Skin of body (tissue), 2 donors: ENCODE measurements around the gene PHOX2B. TPM values are rescaled to one million over a fixed set of nuclear protein-coding genes. Genes with fewer than 3 reads are reported as not detected.

Experiments
- DNase-seq: peaks from one replicate; lab custom pipeline; 2025; lab: John Stamatoyannopoulos, UW
- total RNA-seq: library from RNA; depleted of rRNA; stranded (reverse); fragments of >200 nt; gene quantifications from one replicate; pipeline ENCODE4 v1.2.3, GENCODE V29; 2014

PHOX2B gene
- not detected for total RNA-seq

GRCh38 chr4:41748571-41749475 lies at the start of gene PHOX2B:
TSS of gene PHOX2B (minus strand) at chr4:41748725. CDS start at chr4:41748610, 115 bp downstream.
- no peak for DNase-seq

GRCh38 chr4:41797260-41797659 lies 48.7 kb upstream of the PHOX2B start:
- DNase-seq: no peak

GRCh38 chr4:41796545-41797210 lies 48.2 kb upstream of the PHOX2B start:
- no peak for DNase-seq

GRCh38 chr4:41795796-41796385 lies 47.4 kb upstream of the PHOX2B start:
- DNase-seq: no peak

GRCh38 chr4:41792166-41792565 lies 43.6 kb upstream of the PHOX2B start:
- DNase-seq: no peak

- DNase-seq: no peak
These were observed 43.0 kb upstream of the PHOX2B start for GRCh38 chr4:41791557-41791956.

- DNase-seq: no peak
These were observed 39.4 kb upstream of the PHOX2B start for GRCh38 chr4:41787931-41788330.

GRCh38 chr4:41785665-41786064 lies 37.1 kb upstream of the PHOX2B start:
- no peak for DNase-seq

GRCh38 chr4:41784191-41784979 lies 35.9 kb upstream of the PHOX2B start:
- DNase-seq: no peak

- no peak for DNase-seq
These were observed 27.9 kb upstream of the PHOX2B start for GRCh38 chr4:41776466-41776865.

- DNase-seq: no peak
These were observed 15.2 kb upstream of the PHOX2B start for GRCh38 chr4:41763729-41764128.

GRCh38 chr4:41758884-41759283 lies 10.4 kb upstream of the PHOX2B start:
- DNase-seq: no peak

- no peak for DNase-seq
These were observed 9.1 kb upstream of the PHOX2B start for GRCh38 chr4:41757521-41758156.

GRCh38 chr4:41753942-41754341 lies 5.4 kb upstream of the PHOX2B start:
- DNase-seq: no peak

- no peak for DNase-seq
These were observed 3.7 kb upstream of the PHOX2B start for GRCh38 chr4:41752081-41752836.

- DNase-seq: no peak
These were observed 3.0 kb upstream of the PHOX2B start for GRCh38 chr4:41751449-41752061.

- DNase-seq: no peak
These were observed 2.3 kb upstream of the PHOX2B start for GRCh38 chr4:41750626-41751448.

GRCh38 chr4:41750121-41750625 lies 1.6 kb upstream of the PHOX2B start:
- DNase-seq: no peak

GRCh38 chr4:41749631-41750039 lies 1.1 kb upstream of the PHOX2B start:
- no peak for DNase-seq
